Measurements from ENCODE around the gene DMRTC1B. TPM values are rescaled to one million over a fixed set of nuclear protein-coding genes. Genes with fewer than 3 reads are reported as not detected.
"Not testable (repeated sequence)": the region's sequence is repeated elsewhere in the genome, so short reads cannot be mapped to it uniquely, and the experiment has no call there.

Gene DMRTC1B
- total RNA-seq, result not detected in 2 replicates

DNA sequence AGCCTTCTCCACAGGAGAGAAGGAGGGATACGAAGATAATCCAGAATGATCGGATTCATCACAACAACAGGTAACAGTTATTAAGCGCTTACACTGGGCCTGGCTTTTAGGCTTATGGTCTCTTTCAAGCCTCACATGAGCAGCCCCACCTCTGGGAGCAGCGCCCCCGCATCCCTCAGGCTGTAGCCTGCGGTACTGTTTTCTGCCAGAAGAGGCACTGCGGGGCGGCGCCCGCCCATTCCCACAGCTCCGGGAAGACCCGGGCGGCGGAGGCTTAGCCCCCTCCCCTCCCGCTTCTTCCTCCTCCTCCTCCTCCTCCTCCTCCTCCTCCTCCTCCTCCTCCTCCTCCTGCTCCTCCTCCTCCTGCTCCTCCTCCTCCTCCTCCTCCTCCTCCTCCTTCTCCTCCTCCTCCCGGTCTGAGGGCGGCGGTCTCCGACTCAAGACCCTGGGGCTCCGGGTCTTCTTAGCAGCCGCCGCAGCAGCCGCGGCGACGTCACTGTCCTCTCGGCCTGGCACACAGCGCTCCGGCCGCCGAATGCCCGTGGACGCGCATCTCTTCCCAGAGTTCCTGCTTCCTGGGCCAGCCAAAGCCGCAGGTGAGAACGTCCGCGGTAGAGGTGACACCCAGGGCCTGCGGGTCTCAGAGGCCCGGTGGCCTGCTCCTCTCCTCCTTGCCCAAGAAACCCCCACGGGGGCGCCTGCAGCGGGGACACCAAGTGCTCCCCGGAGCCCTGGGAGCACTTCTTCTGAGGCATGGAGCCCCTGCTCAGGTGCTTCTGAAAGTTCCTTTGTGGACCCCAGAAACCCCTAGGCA lies at the start of gene DMRTC1B:
Gene DMRTC1B, plus strand, starts transcription at position 238 of the 814 bp plus-strand sequence. CDS start 68,246 bp downstream, outside the sequence.
- not testable (repeated sequence) for H3K36me3 ChIP-seq (ENCODE audit: control insufficient read depth, insufficient read depth, low read length); H3K27me3 ChIP-seq (ENCODE audit: control insufficient read depth, insufficient read depth, low read length); H3K4me3 ChIP-seq (ENCODE audit: low read depth, low read length); DNase-seq (ENCODE audit: low read depth)

GRCh38 chrX:72727846-72728245 lies 48.8 kb upstream of the DMRTC1B start:
- Histone ChIP-seq H3K27me3 (ENCODE audit: control insufficient read depth, insufficient read depth, low read length) (no peaks in the 10 kb centered on the region), H3K4me3 (ENCODE audit: low read depth, low read length) (no peak overlapping the region), H3K36me3 (ENCODE audit: control insufficient read depth, insufficient read depth, low read length) (no peaks in the 10 kb centered on the region)
- no peak for TF ChIP-seq CTCF (IDR thresholded peaks at IDR 0.05; ENCODE audit: insufficient read depth, low read length, poor library complexity, severe bottlenecking)
- no peak for DNase-seq (ENCODE audit: low read depth)

DNA sequence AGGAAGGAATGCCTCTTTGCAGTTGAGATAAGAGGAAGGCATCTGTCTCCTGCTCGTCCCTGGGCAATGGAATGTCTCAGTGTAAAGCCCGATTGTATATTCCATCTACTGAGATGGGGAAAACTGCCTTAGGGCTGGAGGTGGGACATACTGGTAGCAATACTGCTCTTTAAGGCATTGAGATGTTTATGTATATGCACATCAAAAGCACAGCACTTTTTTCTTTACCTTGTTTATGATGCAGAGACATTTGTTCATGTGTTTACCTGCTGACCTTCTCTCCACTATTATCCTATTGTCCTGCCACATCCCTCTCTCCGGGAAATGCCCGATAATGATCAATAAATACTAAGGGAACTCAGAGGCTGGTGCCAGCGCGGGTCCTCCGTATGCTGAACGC lies 43.1 kb upstream of the DMRTC1B start:
- H3K4me3 ChIP-seq (ENCODE audit: low read depth, low read length); DNase-seq (ENCODE audit: low read depth); H3K36me3 ChIP-seq (ENCODE audit: control insufficient read depth, insufficient read depth, low read length); H3K27me3 ChIP-seq (ENCODE audit: control insufficient read depth, insufficient read depth, low read length): not testable (repeated sequence)

- no peak for TF ChIP-seq CTCF (IDR thresholded peaks at IDR 0.05; ENCODE audit: insufficient read depth, low read length, poor library complexity, severe bottlenecking)
- no peak overlapping the region for H3K4me3 ChIP-seq (ENCODE audit: low read depth, low read length)
- no peaks in the 10 kb centered on the region for H3K36me3 ChIP-seq (ENCODE audit: control insufficient read depth, insufficient read depth, low read length)
- H3K27me3 ChIP-seq (ENCODE audit: control insufficient read depth, insufficient read depth, low read length), result no peaks in the 10 kb centered on the region
- DNase-seq (ENCODE audit: low read depth), result no peak
These were observed 41.1 kb upstream of the DMRTC1B start for GRCh38 chrX:72735561-72735960.

- not testable (repeated sequence) for H3K4me3 ChIP-seq (ENCODE audit: low read depth, low read length); H3K27me3 ChIP-seq (ENCODE audit: control insufficient read depth, insufficient read depth, low read length); DNase-seq (ENCODE audit: low read depth); H3K36me3 ChIP-seq (ENCODE audit: control insufficient read depth, insufficient read depth, low read length)
These were observed 31.1 kb upstream of the DMRTC1B start for GRCh38 chrX:72745546-72745945.

- not testable (repeated sequence) for H3K36me3 ChIP-seq (ENCODE audit: control insufficient read depth, insufficient read depth, low read length); H3K4me3 ChIP-seq (ENCODE audit: low read depth, low read length); DNase-seq (ENCODE audit: low read depth); H3K27me3 ChIP-seq (ENCODE audit: control insufficient read depth, insufficient read depth, low read length)
These were observed 28.1 kb upstream of the DMRTC1B start for GRCh38 chrX:72748545-72748944.

DNA sequence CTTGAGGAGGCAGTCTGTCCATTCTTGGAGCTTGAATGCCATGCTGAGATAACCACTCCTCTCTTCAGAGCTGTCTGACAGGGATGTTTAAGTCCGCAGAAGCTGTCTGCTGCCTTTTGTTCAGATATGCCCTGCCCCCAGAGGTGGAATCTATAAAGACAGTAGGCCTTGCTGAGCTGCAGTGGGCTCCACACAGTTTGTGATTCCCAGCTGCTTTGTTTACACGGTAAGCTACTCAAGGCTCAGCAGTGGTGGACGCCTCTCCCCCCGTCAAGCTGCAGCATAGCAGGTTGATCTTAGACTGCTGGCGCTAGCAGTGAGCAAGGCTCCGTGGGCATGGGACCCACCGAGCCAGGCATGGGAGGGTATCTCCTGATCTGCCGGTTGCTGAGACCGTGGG lies 16.2 kb upstream of the DMRTC1B start:
- not testable (repeated sequence) for DNase-seq (ENCODE audit: low read depth)

DNA sequence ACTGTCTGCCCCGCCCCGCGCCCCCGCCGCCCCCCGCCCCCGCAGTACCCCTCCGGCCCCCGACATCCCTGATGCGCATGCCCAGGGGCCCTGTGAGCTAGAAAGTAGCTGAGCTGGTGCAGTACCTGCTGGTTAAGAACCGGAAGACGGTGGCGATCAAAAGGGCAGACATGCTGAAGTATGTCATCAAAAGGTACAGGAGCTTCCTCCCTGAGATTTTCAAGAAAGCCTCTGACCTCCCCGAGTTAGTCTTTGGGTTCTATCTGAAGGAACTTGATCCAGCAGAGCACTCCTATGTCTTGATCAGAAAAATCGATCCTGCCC lies 739 bp downstream of the DMRTC1B start:
- H3K4me3 ChIP-seq (ENCODE audit: low read depth, low read length); DNase-seq (ENCODE audit: low read depth); H3K27me3 ChIP-seq (ENCODE audit: control insufficient read depth, insufficient read depth, low read length); H3K36me3 ChIP-seq (ENCODE audit: control insufficient read depth, insufficient read depth, low read length): not testable (repeated sequence)

More for the DNA sequence above, 16.2 kb upstream of the DMRTC1B start:
- H3K36me3 ChIP-seq (ENCODE audit: control insufficient read depth, insufficient read depth, low read length); H3K27me3 ChIP-seq (ENCODE audit: control insufficient read depth, insufficient read depth, low read length); H3K4me3 ChIP-seq (ENCODE audit: low read depth, low read length): not testable (repeated sequence)

GRCh38 chrX:72778146-72778545 lies 1.5 kb downstream of the DMRTC1B start:
- H3K4me3 ChIP-seq (ENCODE audit: low read depth, low read length); H3K27me3 ChIP-seq (ENCODE audit: control insufficient read depth, insufficient read depth, low read length); H3K36me3 ChIP-seq (ENCODE audit: control insufficient read depth, insufficient read depth, low read length); DNase-seq (ENCODE audit: low read depth): not testable (repeated sequence)

DNA sequence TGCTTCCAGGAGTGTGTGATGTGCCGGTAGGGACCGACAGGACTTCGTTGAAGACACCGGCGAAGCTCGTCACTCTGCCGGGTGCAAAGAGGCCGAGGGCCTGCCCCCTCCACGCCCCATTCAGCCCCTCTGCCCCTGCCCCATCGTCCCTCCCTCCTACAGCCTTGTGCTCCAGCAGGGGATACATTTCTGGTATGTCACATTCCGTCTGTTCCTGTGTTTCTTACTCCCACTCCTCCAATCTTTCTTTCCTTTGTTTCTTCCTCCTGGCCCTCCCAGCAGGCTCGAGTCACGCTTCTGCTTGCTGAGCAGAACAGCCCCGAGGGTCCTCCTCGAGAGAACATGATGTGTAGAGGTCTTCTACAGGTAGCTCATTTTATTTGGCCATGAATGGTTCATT lies 5.9 kb downstream of the DMRTC1B start, which contains the start of gene FAM236B:
Gene FAM236B, minus strand, starts transcription at position 101 of the 400 bp plus-strand sequence. Its CDS starts 100 bp downstream, at position 1.
- not testable (repeated sequence) for H3K36me3 ChIP-seq (ENCODE audit: control insufficient read depth, insufficient read depth, low read length); H3K4me3 ChIP-seq (ENCODE audit: low read depth, low read length); DNase-seq (ENCODE audit: low read depth); H3K27me3 ChIP-seq (ENCODE audit: control insufficient read depth, insufficient read depth, low read length)

- not testable (repeated sequence) for H3K4me3 ChIP-seq (ENCODE audit: low read depth, low read length); H3K36me3 ChIP-seq (ENCODE audit: control insufficient read depth, insufficient read depth, low read length); DNase-seq (ENCODE audit: low read depth); H3K27me3 ChIP-seq (ENCODE audit: control insufficient read depth, insufficient read depth, low read length)
These were observed 6.8 kb downstream of the DMRTC1B start for GRCh38 chrX:72783365-72783936.

GRCh38 chrX:72783964-72784363 lies 7.3 kb downstream of the DMRTC1B start:
- not testable (repeated sequence) for H3K4me3 ChIP-seq (ENCODE audit: low read depth, low read length); H3K27me3 ChIP-seq (ENCODE audit: control insufficient read depth, insufficient read depth, low read length); DNase-seq (ENCODE audit: low read depth); H3K36me3 ChIP-seq (ENCODE audit: control insufficient read depth, insufficient read depth, low read length)

GRCh38 chrX:72788142-72788541 lies 11.5 kb downstream of the DMRTC1B start:
- H3K27me3 ChIP-seq (ENCODE audit: control insufficient read depth, insufficient read depth, low read length); H3K36me3 ChIP-seq (ENCODE audit: control insufficient read depth, insufficient read depth, low read length); DNase-seq (ENCODE audit: low read depth); H3K4me3 ChIP-seq (ENCODE audit: low read depth, low read length): not testable (repeated sequence)

Data from kidney epithelial cell (primary cell).